ENCODE measurements around the gene BICD2. TPM values are rescaled to one million over a fixed set of nuclear protein-coding genes. Genes with fewer than 3 reads are reported as not detected.

Gene BICD2
- total and polyA plus RNA-seq, 2 of the 13 experiments (the other 11 are each of a cell fraction or from before 2014, with no cell fraction given) = 5.1 to 17.4 TPM

GRCh38 chr9:92808726-92809451 is 44.3 kb upstream of the BICD2 start (continued):
- TF ChIP-seq UBTF (CRISPR knock-in tag; IDR thresholded peaks at IDR 0.05) (peak; percentile 85), ZFP36 (IDR thresholded peaks at IDR 0.05; ENCODE audit: borderline replicate concordance, low read depth, low read length, partially characterized antibody) (peak; percentile 4), STAG1 (CRISPR knock-in tag; IDR thresholded peaks at IDR 0.05) (peak; percentile 13; the same call in 1 of the 2 replicates), ATF2 (CRISPR knock-in tag; IDR thresholded peaks at IDR 0.05) (no peak), PRPF4 (IDR thresholded peaks at IDR 0.05; ENCODE audit: low read depth, low read length, poor library complexity, severe bottlenecking) (no peak), LCORL (IDR thresholded peaks at IDR 0.05) (no peak), LCORL (CRISPR knock-in tag; IDR thresholded peaks at IDR 0.05) (peak; percentile 54; the same call in 1 of the 2 replicates), TOPORS (CRISPR knock-in tag; IDR thresholded peaks at IDR 0.05) (peak; percentile 78; the same call in 1 of the 2 replicates), BRF2 (CRISPR knock-in tag; IDR thresholded peaks at IDR 0.05) (no peak), SAFB2 (CRISPR knock-in tag; IDR thresholded peaks at IDR 0.05; ENCODE audit: borderline replicate concordance, low read depth) (0 out of 2 replicates have a peak, but pooled peaks have one; percentile 35), ZBTB20 (CRISPR knock-in tag; IDR thresholded peaks at IDR 0.05; ENCODE audit: borderline replicate concordance, low read depth) (no peak), TBP (CRISPR knock-in tag; IDR thresholded peaks at IDR 0.05) (no peak), ZFAT (CRISPR knock-in tag; conservative IDR thresholded peaks at IDR 0.05) (no peak), IRF2 (CRISPR knock-in tag; IDR thresholded peaks at IDR 0.05) (no peak), SIN3B (IDR thresholded peaks at IDR 0.05; ENCODE audit: low read length) (no peak), IKZF5 (CRISPR knock-in tag; IDR thresholded peaks at IDR 0.05) (0 out of 2 replicates have a peak, but pooled peaks have one; percentile 16), HOMEZ (CRISPR knock-in tag; IDR thresholded peaks at IDR 0.05; ENCODE audit: low read depth) (no peak), ZNF510 (CRISPR knock-in tag; IDR thresholded peaks at IDR 0.05; ENCODE audit: low read depth) (no peak), ZNF616 (CRISPR knock-in tag; IDR thresholded peaks at IDR 0.05; ENCODE audit: low read depth) (no peak), DNMT3B (CRISPR knock-in tag; conservative IDR thresholded peaks at IDR 0.05) (no peak), TBX2 (CRISPR knock-in tag; IDR thresholded peaks at IDR 0.05; ENCODE audit: borderline replicate concordance) (peak; percentile 12; the same call in 1 of the 2 replicates), PAX8 (CRISPR knock-in tag; IDR thresholded peaks at IDR 0.05; ENCODE audit: borderline replicate concordance) (no peak), SMAD1 (CRISPR knock-in tag; IDR thresholded peaks at IDR 0.05; ENCODE audit: borderline replicate concordance, low read depth) (no peak)

All from HepG2 (cell line).